ENCODE results near the gene ITPRID1. TPM values are rescaled to one million over a fixed set of nuclear protein-coding genes. Genes with fewer than 3 reads are reported as not detected.

The ITPRID1 gene
- total RNA-seq, 1 experiment from 2014 or later, result not detected

- CTCF ChIA-PET, result interaction anchor here (1.2 to 3.9 kb wide), 6 partner anchors 190 to 511 kb away, joined by 4 to 25 read pairs (median 6); no protein-coding TSS in a partner anchor
- BruUV-seq (replicated peaks), result no TSS peak
- Histone ChIP-seq H3K27me3 (ENCODE audit: insufficient read depth, low read length) (no peaks in the 10 kb centered on the region), H3K36me3 (ENCODE audit: control insufficient read depth in 1 of 2, insufficient read depth in 2 of 2, low read length in 2 of 2) (no peaks in the 10 kb centered on the region), H3K4me2 (ENCODE audit: low read length) (no peak overlapping the region), H2AFZ (ENCODE audit: low read depth, low read length, poor library complexity, severe bottlenecking) (no peak overlapping the region), H3K4me3 (replicated peaks in 1 of 2; ENCODE audit: low read depth in 1 of 2, low read length in 2 of 2) (no peak overlapping the region), H3K9me2 (ENCODE audit: insufficient read depth) (no peaks in the 10 kb centered on the region), H3K9me3 (ENCODE audit: control insufficient read depth in 1 of 2, insufficient read depth in 1 of 2, low read depth in 1 of 2, low read length in 2 of 2) (no peaks in the 10 kb centered on the region), H3K27ac (ENCODE audit: low read depth, low read length) (no peak overlapping the region), H3K79me2 (ENCODE audit: insufficient read depth, low read length) (no peaks in the 10 kb centered on the region), H3K4me1 (ENCODE audit: control insufficient read depth in 1 of 2, insufficient read depth in 2 of 2, low read length in 2 of 2) (no peaks in the 10 kb centered on the region), H3K9ac (ENCODE audit: low read length) (no peak overlapping the region), H4K20me1 (ENCODE audit: insufficient read depth) (no peaks in the 10 kb centered on the region)
- DNase-seq (ENCODE audit: low read depth, low spot score), result no peak
- no peak for ATAC-seq
- POLR2A ChIA-PET, result no interaction called here
- TF ChIP-seq ATF3 (IDR thresholded peaks at IDR 0.05), result no peak
- no peak for TF ChIP-seq EZH2 (IDR thresholded peaks at IDR 0.05)
- no peak for TF ChIP-seq EZH2phosphoT487 (IDR thresholded peaks at IDR 0.05; ENCODE audit: borderline replicate concordance)
- no peak for TF ChIP-seq RAD21 (IDR thresholded peaks at IDR 0.05; ENCODE audit: low read depth)
- intact Hi-C loops (cut with micrococcal nuclease), result loop anchor here (5.0 kb wide), 1 partner anchor 651 kb away; no protein-coding TSS in a partner anchor
- RAD21 ChIA-PET (ENCODE audit: low non-redundant PET in 1 of 2, low total read pairs in 2 of 2, uncharacterized antibody in 2 of 2, unreplicated experiment in 2 of 2), result no interaction called here
Measured at GRCh38 chr7:31633467-31633866, 119.6 kb downstream of the ITPRID1 start.

- RAD21 ChIA-PET (ENCODE audit: low non-redundant PET in 1 of 2, low total read pairs in 2 of 2, uncharacterized antibody in 2 of 2, unreplicated experiment in 2 of 2), result no interaction called here
- ATAC-seq, result peak; percentile 83
- POLR2A ChIA-PET, result no interaction called here
Measured at GRCh38 chr7:31633894-31634494, 120.1 kb downstream of the ITPRID1 start.

More at GRCh38 chr7:31633894-31634494, 120.1 kb downstream of the ITPRID1 start:
- Histone ChIP-seq H3K9me3 (ENCODE audit: control insufficient read depth in 1 of 2, insufficient read depth in 1 of 2, low read depth in 1 of 2, low read length in 2 of 2) (no peaks in the 10 kb centered on the region), H3K9me2 (ENCODE audit: insufficient read depth) (no peaks in the 10 kb centered on the region), H3K4me1 (ENCODE audit: control insufficient read depth in 1 of 2, insufficient read depth in 2 of 2, low read length in 2 of 2) (no peaks in the 10 kb centered on the region), H3K4me2 (ENCODE audit: low read length) (no peak overlapping the region), H3K4me3 (replicated peaks in 1 of 2; ENCODE audit: low read depth in 1 of 2, low read length in 2 of 2) (no peak overlapping the region), H4K20me1 (ENCODE audit: insufficient read depth) (no peaks in the 10 kb centered on the region), H3K79me2 (ENCODE audit: insufficient read depth, low read length) (no peaks in the 10 kb centered on the region), H2AFZ (ENCODE audit: low read depth, low read length, poor library complexity, severe bottlenecking) (no peak overlapping the region), H3K27me3 (ENCODE audit: insufficient read depth, low read length) (no peaks in the 10 kb centered on the region), H3K9ac (ENCODE audit: low read length) (no peak overlapping the region), H3K36me3 (ENCODE audit: control insufficient read depth in 1 of 2, insufficient read depth in 2 of 2, low read length in 2 of 2) (no peaks in the 10 kb centered on the region), H3K27ac (ENCODE audit: low read depth, low read length) (no peak overlapping the region)
- intact Hi-C loops (cut with micrococcal nuclease), result loop anchor here (1.0 to 5.0 kb wide), 5 partner anchors 191 to 652 kb away; no protein-coding TSS in a partner anchor
- DNase-seq (ENCODE audit: low read depth, low spot score), result peak; percentile 34
- CTCF ChIA-PET, result interaction anchor here (1.2 to 3.9 kb wide), 5 partner anchors 191 to 511 kb away, joined by 4 to 25 read pairs (median 6); no protein-coding TSS in a partner anchor
- BruUV-seq (replicated peaks), result no TSS peak
- TF ChIP-seq SP1 (IDR thresholded peaks at IDR 0.05; ENCODE audit: low read depth) (no peak), CTCF (IDR thresholded peaks at IDR 0.05 in 2 of 3, conservative IDR thresholded peaks at IDR 0.05 in 1 of 3; ENCODE audit: borderline replicate concordance in 1 of 3, insufficient read depth in 1 of 3, low read depth in 2 of 3, low read length in 2 of 3) (peak; percentile 58 to 62 (median 62)), RAD21 (IDR thresholded peaks at IDR 0.05; ENCODE audit: low read depth) (peak; percentile 81)

Data from HCT116 (cell line).